Osteoblast (primary cell): Measurements from ENCODE around the gene UGGT2. TPM values are rescaled to one million over a fixed set of nuclear protein-coding genes. Genes with fewer than 3 reads are reported as not detected.

Source experiments
- DNase-seq: peaks from one replicate; pipeline ENCODE4 v3.0.0; 2011; ENCODE audit warnings: low spot score, mixed read lengths; ENCODE audit not compliant: insufficient read length; ENCODE audit errors: missing footprints
- H2AFZ ChIP-seq: 2 replicates; pipeline ENCODE4 v1.6.0; 2011; ENCODE audit warnings: mild to moderate bottlenecking, low read length
- H3K27ac ChIP-seq: 2 replicates; pipeline ENCODE4 v1.5.1; 2011; ENCODE audit warnings: mild to moderate bottlenecking, low read depth, low read length, moderate library complexity
- H3K27me3 ChIP-seq: 2 replicates; pipeline ENCODE4 v1.6.0; 2012; ENCODE audit warnings: mild to moderate bottlenecking, control low read depth, inconsistent platforms, low read length, moderate library complexity; ENCODE audit not compliant: insufficient read depth
- H3K36me3 ChIP-seq: 2 replicates; pipeline ENCODE4 v1.5.1; 2011; ENCODE audit warnings: mild to moderate bottlenecking, low read length, control low read depth, moderate library complexity; ENCODE audit not compliant: insufficient read depth
- H3K4me1 ChIP-seq: 2 replicates; pipeline ENCODE4 v1.5.1; 2011; ENCODE audit warnings: mild to moderate bottlenecking, low read length, control low read depth, moderate library complexity; ENCODE audit not compliant: insufficient read depth
- H3K4me2 ChIP-seq: 2 replicates; pipeline ENCODE4 v1.6.0; 2011; ENCODE audit warnings: mild to moderate bottlenecking, low read length; ENCODE audit not compliant: insufficient read depth
- H3K4me3 ChIP-seq: fragments of 200-600 bp; sonication (generic); 3 replicates; pipeline ENCODE4 v1.5.1; 2012; ENCODE audit warnings: mild to moderate bottlenecking, low read length, inconsistent platforms; ENCODE audit not compliant: insufficient read depth
- H3K79me2 ChIP-seq: 2 replicates; pipeline ENCODE4 v1.6.0; 2012; ENCODE audit warnings: mild to moderate bottlenecking, low read length, control low read depth, inconsistent platforms; ENCODE audit not compliant: insufficient read depth
- H3K9me3 ChIP-seq: 2 replicates; pipeline ENCODE4 v1.5.1; 2011; ENCODE audit warnings: low read depth, low read length, control low read depth
- H4K20me1 ChIP-seq: 2 replicates; pipeline ENCODE4 v1.6.0; 2012; ENCODE audit warnings: mild to moderate bottlenecking, low read length, control low read depth; ENCODE audit not compliant: insufficient read depth
- total RNA-seq: library from RNA; depleted of rRNA; stranded (reverse); fragments of >200 nt; gene quantifications from 2 replicates; pipeline ENCODE4 v1.2.3, GENCODE V29; 2012
- TF ChIP-seq, protein P1 (sequence below): IDR thresholded peaks from 2 replicates; pipeline ENCODE4 v1.5.1; 2011; ENCODE audit warnings: mild to moderate bottlenecking, low read depth, low read length, moderate library complexity; ENCODE audit errors: extremely low read depth

UGGT2 gene
- total RNA-seq, 1 donor = 78.2 TPM

DNA sequence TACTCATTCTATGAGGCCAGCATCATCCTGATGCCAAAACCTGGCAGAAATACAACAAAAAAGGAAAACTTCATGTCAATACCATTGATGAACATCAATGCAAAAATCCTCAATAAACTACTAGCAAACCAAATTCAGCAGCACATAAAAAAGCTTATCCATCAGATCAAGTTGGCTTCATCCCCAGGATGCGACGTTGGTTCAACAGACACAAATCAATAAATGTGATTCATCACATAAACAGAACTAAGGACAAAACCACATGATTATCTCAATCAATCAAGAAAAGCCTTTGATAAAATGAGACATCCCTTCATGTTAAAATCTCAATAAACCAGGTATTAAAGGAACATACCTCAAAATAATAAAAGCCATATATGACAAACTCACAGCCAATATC lies 134.3 kb downstream of the UGGT2 start:
- no peak overlapping the region for H2AFZ ChIP-seq
- H3K36me3 ChIP-seq = no peaks in the 10 kb centered on the region
- no peak overlapping the region for H3K4me2 ChIP-seq
- H4K20me1 ChIP-seq = no peaks in the 10 kb centered on the region
- H3K79me2 ChIP-seq = no peaks in the 10 kb centered on the region
- H3K27me3 ChIP-seq = no peaks in the 10 kb centered on the region
- TF ChIP-seq, protein P1, sequence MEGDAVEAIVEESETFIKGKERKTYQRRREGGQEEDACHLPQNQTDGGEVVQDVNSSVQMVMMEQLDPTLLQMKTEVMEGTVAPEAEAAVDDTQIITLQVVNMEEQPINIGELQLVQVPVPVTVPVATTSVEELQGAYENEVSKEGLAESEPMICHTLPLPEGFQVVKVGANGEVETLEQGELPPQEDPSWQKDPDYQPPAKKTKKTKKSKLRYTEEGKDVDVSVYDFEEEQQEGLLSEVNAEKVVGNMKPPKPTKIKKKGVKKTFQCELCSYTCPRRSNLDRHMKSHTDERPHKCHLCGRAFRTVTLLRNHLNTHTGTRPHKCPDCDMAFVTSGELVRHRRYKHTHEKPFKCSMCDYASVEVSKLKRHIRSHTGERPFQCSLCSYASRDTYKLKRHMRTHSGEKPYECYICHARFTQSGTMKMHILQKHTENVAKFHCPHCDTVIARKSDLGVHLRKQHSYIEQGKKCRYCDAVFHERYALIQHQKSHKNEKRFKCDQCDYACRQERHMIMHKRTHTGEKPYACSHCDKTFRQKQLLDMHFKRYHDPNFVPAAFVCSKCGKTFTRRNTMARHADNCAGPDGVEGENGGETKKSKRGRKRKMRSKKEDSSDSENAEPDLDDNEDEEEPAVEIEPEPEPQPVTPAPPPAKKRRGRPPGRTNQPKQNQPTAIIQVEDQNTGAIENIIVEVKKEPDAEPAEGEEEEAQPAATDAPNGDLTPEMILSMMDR = no peak
- no peak overlapping the region for H3K4me3 ChIP-seq
- no peak overlapping the region for H3K27ac ChIP-seq
- H3K4me1 ChIP-seq = peaks cover 8% of the 10 kb centered on the region
- DNase-seq = no peak
- no peaks in the 10 kb centered on the region for H3K9me3 ChIP-seq

DNA sequence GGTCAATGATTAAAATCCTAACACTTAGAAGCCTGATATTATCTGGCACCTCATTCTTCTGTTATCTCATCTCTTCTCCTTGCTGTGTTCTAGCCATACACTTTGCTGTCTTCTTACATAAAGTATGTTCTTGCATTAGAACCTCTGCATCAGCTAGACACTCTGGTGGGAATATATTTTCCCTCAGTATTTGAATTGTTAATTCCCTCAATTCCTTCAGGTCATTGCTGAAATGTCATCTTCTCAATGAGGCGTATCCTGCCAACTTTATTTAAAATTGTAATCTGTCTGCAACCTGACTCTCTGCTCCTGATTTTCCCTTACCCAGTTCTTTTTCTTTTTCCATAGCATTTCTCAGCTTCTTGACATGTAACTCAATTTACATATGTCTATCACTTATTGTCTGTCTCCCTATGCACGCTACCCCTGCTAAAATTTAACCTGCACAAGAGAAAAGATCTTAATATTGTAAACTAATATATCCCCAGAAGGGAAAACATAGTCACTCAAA lies 138.2 kb downstream of the UGGT2 start:
- H3K79me2 ChIP-seq = no peaks in the 10 kb centered on the region
- no peaks in the 10 kb centered on the region for H3K27me3 ChIP-seq
- TF ChIP-seq, protein P1 = no peak
- no peaks in the 10 kb centered on the region for H3K9me3 ChIP-seq
- no peaks in the 10 kb centered on the region for H3K36me3 ChIP-seq
- H3K4me1 ChIP-seq = no peaks in the 10 kb centered on the region
- no peak overlapping the region for H3K4me2 ChIP-seq
- H2AFZ ChIP-seq = no peak overlapping the region
- no peak overlapping the region for H3K4me3 ChIP-seq
- no peak for DNase-seq
- H4K20me1 ChIP-seq = no peaks in the 10 kb centered on the region
- H3K27ac ChIP-seq = no peak overlapping the region

DNA sequence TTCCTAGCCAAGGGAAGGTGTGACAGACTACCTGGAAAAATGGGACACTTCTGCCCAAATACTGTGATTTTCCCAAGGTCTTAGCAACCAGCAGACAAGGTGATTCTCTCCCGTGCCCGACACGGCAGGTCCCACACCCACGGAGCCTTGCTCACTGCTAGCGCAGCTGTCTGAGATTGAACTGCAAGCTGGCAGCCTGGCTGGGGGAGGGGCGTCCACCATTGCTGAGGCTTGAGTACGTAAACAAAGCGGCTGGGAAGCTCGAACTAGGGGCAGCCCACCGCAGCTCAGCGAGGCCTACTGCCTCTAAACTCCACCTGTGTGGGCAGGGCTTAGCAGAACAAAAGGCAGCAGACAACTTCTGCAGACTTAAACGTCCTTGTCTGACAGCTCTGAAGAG lies 146.2 kb downstream of the UGGT2 start:
- H3K4me2 ChIP-seq = no peak overlapping the region
- no peaks in the 10 kb centered on the region for H3K36me3 ChIP-seq
- H3K9me3 ChIP-seq = no peaks in the 10 kb centered on the region
- no peaks in the 10 kb centered on the region for H3K79me2 ChIP-seq
- H3K4me3 ChIP-seq = no peak overlapping the region
- no peaks in the 10 kb centered on the region for H3K4me1 ChIP-seq
- H4K20me1 ChIP-seq = no peaks in the 10 kb centered on the region
- no peak overlapping the region for H2AFZ ChIP-seq
- TF ChIP-seq, protein P1 = no peak
- DNase-seq = no peak
- H3K27me3 ChIP-seq = no peaks in the 10 kb centered on the region
- no peak overlapping the region for H3K27ac ChIP-seq

DNA sequence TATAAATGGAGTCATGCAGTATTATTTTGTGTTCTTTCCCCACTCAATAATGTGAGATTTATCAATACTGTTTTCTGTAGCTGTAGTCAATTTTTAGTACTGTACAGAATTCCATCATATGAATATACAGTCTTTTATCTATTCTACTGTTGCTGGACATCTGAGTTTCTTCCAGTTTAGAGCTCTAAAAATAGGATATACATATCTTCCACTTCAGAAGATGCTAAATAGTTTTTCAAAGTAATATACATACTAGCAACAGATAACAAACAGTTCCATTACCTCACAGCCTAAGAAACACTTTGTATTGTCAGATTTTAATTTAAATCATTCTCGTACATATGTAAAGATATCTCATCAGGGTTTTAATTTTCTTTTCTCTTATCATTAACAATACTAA lies 149.6 kb downstream of the UGGT2 start:
- H3K9me3 ChIP-seq = no peaks in the 10 kb centered on the region
- no peak overlapping the region for H3K4me3 ChIP-seq
- H3K4me1 ChIP-seq = no peaks in the 10 kb centered on the region
- H3K27ac ChIP-seq = no peak overlapping the region
- peaks cover 6% of the 10 kb centered on the region for H3K36me3 ChIP-seq
- no peaks in the 10 kb centered on the region for H4K20me1 ChIP-seq
- no peaks in the 10 kb centered on the region for H3K27me3 ChIP-seq
- no peak overlapping the region for H3K4me2 ChIP-seq
- TF ChIP-seq, protein P1 = no peak
- H3K79me2 ChIP-seq = no peaks in the 10 kb centered on the region
- no peak overlapping the region for H2AFZ ChIP-seq
- DNase-seq = no peak
